ENCODE data around the gene HTT.

The HTT gene

DNA sequence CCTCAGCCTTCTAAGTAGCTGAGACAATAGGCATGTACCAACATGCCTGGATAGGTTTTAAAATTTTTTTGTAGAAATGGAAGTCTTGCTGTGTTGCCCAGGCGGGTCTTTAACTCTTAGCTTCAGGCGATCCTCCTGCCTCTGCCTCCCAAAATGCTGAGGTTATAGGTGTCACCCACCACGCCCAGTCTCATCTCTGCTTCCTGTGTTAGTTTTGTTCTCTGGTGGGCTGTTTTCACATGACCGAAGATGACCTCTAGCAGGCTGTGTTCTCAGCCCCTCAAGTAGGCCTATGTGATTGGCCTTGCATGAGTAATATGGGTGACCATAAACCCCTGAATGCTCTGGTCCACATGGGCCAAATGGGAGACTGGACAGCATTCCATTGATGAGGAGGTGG is 117.7 kb downstream of the HTT start:
- no peak overlapping the region for H3K18ac ChIP-seq (ENCODE audit: low read length)
- H3K4me1 ChIP-seq (ENCODE audit: control insufficient read depth in 2 of 2, insufficient read depth in 1 of 2, low read depth in 1 of 2, low read length in 2 of 2) = no peaks in the 10 kb centered on the region
- H2AFZ ChIP-seq (ENCODE audit: low read length) = no peak overlapping the region
- H4K91ac ChIP-seq (ENCODE audit: low read depth, low read length, poor library complexity) = no peak overlapping the region
- H3K4me2 ChIP-seq (ENCODE audit: insufficient read depth, low read length, poor library complexity, severe bottlenecking) = no peak overlapping the region
- H2BK120ac ChIP-seq (ENCODE audit: low read depth, low read length) = no peak overlapping the region
- no peaks in the 10 kb centered on the region for H3K27me3 ChIP-seq (ENCODE audit: control insufficient read depth in 3 of 3, insufficient read depth in 3 of 3, low read depth in 1 of 3, low read length in 3 of 3)
- H2BK12ac ChIP-seq (ENCODE audit: low read length) = no peak overlapping the region
- no peak overlapping the region for H3K14ac ChIP-seq (ENCODE audit: low read length)
- H2AK5ac ChIP-seq (ENCODE audit: low read depth, low read length) = no peak overlapping the region
- no peak overlapping the region for H4K8ac ChIP-seq (ENCODE audit: low read depth, low read length)
- no peaks in the 10 kb centered on the region for H3K79me1 ChIP-seq (ENCODE audit: low read depth, low read length)
- no peak overlapping the region for H3K4ac ChIP-seq (ENCODE audit: low read length)
- H3K4me3 ChIP-seq (ENCODE audit: low read length in 2 of 2) = no peak overlapping the region
- WGBS, 2 donors (ENCODE audit: extremely low coverage in 2 of 2, insufficient read length in 2 of 2, insufficient replicate concordance in 1 of 2) = no CpG with 5 or more reads among the region's 4 CpGs
- no peak overlapping the region for H2BK15ac ChIP-seq (ENCODE audit: low read length)
- no peak overlapping the region for H3K23ac ChIP-seq (ENCODE audit: low read depth, low read length, poor library complexity)
- H3K27ac ChIP-seq (replicated peaks; ENCODE audit: low read length) = no peak overlapping the region
- H3K36me3 ChIP-seq (replicated peaks in 1 of 2; ENCODE audit: control insufficient read depth in 2 of 2, insufficient read depth in 2 of 2, low read length in 2 of 2) = peaks cover 28 to 86% of the 10 kb centered on the region in 2 donors
- no peak for DNase-seq (ENCODE audit: low spot score)
- no peak overlapping the region for H3K9ac ChIP-seq (ENCODE audit: low read depth, low read length, poor library complexity)
- no peaks in the 10 kb centered on the region for H3K9me3 ChIP-seq (replicated peaks in 1 of 2; ENCODE audit: control insufficient read depth in 2 of 2, insufficient read depth in 1 of 2, low read depth in 1 of 2, low read length in 2 of 2)
- H2BK5ac ChIP-seq (ENCODE audit: low read length) = no peak overlapping the region

- H3K36me3 ChIP-seq (replicated peaks in 1 of 2; ENCODE audit: control insufficient read depth in 2 of 2, insufficient read depth in 2 of 2, low read length in 2 of 2) = peaks cover 30 to 86% of the 10 kb centered on the region in 2 donors
- H2BK5ac ChIP-seq (ENCODE audit: low read length) = no peak overlapping the region
- H3K14ac ChIP-seq (ENCODE audit: low read length) = no peak overlapping the region
- H3K4me2 ChIP-seq (ENCODE audit: insufficient read depth, low read length, poor library complexity, severe bottlenecking) = no peak overlapping the region
- no peak overlapping the region for H4K8ac ChIP-seq (ENCODE audit: low read depth, low read length)
- H3K27me3 ChIP-seq (ENCODE audit: control insufficient read depth in 3 of 3, insufficient read depth in 3 of 3, low read depth in 1 of 3, low read length in 3 of 3) = no peaks in the 10 kb centered on the region
- H3K23ac ChIP-seq (ENCODE audit: low read depth, low read length, poor library complexity) = no peak overlapping the region
- no peaks in the 10 kb centered on the region for H3K79me1 ChIP-seq (ENCODE audit: low read depth, low read length)
- no peak overlapping the region for H3K4ac ChIP-seq (ENCODE audit: low read length)
- no peaks in the 10 kb centered on the region for H3K4me1 ChIP-seq (ENCODE audit: control insufficient read depth in 2 of 2, insufficient read depth in 1 of 2, low read depth in 1 of 2, low read length in 2 of 2)
- DNase-seq (ENCODE audit: low spot score) = no peak
- no CpG with 5 or more reads among the region's 12 CpGs for WGBS, 2 donors (ENCODE audit: extremely low coverage in 2 of 2, insufficient read length in 2 of 2, insufficient replicate concordance in 1 of 2)
- no peak overlapping the region for H2BK15ac ChIP-seq (ENCODE audit: low read length)
- H3K4me3 ChIP-seq (ENCODE audit: low read length in 2 of 2) = no peak overlapping the region
- H2BK12ac ChIP-seq (ENCODE audit: low read length) = no peak overlapping the region
- H3K9me3 ChIP-seq (replicated peaks in 1 of 2; ENCODE audit: control insufficient read depth in 2 of 2, insufficient read depth in 1 of 2, low read depth in 1 of 2, low read length in 2 of 2) = no peaks in the 10 kb centered on the region
- no peak overlapping the region for H3K27ac ChIP-seq (replicated peaks; ENCODE audit: low read length)
- no peak overlapping the region for H4K91ac ChIP-seq (ENCODE audit: low read depth, low read length, poor library complexity)
- H2AK5ac ChIP-seq (ENCODE audit: low read depth, low read length) = no peak overlapping the region
- H3K18ac ChIP-seq (ENCODE audit: low read length) = no peak overlapping the region
- no peak overlapping the region for H3K9ac ChIP-seq (ENCODE audit: low read depth, low read length, poor library complexity)
- no peak overlapping the region for H2BK120ac ChIP-seq (ENCODE audit: low read depth, low read length)
- no peak overlapping the region for H2AFZ ChIP-seq (ENCODE audit: low read length)
These were observed 118.3 kb downstream of the HTT start for GRCh38 chr4:3192827-3193226.

DNA sequence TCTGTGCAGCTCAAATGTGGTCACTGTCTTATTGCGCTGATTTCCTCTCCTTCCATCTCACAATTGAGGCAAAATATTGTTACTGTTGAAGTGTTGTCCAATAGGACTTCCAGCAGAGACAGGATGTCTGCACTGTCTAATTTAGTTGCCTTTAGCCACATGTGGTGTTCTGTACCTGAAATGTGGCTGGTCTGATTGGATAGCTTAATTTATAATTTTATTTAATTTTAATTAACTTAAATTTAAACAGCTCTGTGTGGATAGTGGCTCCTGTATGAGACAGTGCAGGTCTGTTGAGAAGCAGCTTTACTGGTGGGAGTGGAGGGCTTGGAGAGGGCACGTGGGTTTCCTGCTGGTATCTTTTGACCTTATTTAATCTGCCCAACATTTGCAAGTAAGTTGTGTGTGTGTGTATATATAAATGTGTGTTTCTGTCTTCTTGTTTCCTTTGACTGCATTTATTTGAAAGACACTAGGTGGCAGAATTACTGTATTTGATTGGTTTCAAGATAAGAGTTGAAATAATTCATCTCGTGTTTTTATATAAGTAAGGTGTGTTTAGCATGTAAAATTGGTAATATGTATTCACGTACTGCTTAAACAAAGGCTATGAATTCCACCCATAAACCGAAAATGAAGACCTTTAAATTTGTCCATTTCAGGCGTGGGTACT is 119.2 kb downstream of the HTT start:
- H3K79me1 ChIP-seq (ENCODE audit: low read depth, low read length) = no peaks in the 10 kb centered on the region
- no peak overlapping the region for H3K27ac ChIP-seq (replicated peaks; ENCODE audit: low read length)
- H3K4me3 ChIP-seq (ENCODE audit: low read length in 2 of 2) = no peak overlapping the region
- H2BK120ac ChIP-seq (ENCODE audit: low read depth, low read length) = no peak overlapping the region
- H3K4me2 ChIP-seq (ENCODE audit: insufficient read depth, low read length, poor library complexity, severe bottlenecking) = no peak overlapping the region
- H3K14ac ChIP-seq (ENCODE audit: low read length) = no peak overlapping the region
- H3K23ac ChIP-seq (ENCODE audit: low read depth, low read length, poor library complexity) = no peak overlapping the region
- H2BK5ac ChIP-seq (ENCODE audit: low read length) = no peak overlapping the region
- no peak overlapping the region for H3K4ac ChIP-seq (ENCODE audit: low read length)
- H3K27me3 ChIP-seq (ENCODE audit: control insufficient read depth in 3 of 3, insufficient read depth in 3 of 3, low read depth in 1 of 3, low read length in 3 of 3) = no peaks in the 10 kb centered on the region
- H3K4me1 ChIP-seq (ENCODE audit: control insufficient read depth in 2 of 2, insufficient read depth in 1 of 2, low read depth in 1 of 2, low read length in 2 of 2) = no peaks in the 10 kb centered on the region
- no peak overlapping the region for H2AFZ ChIP-seq (ENCODE audit: low read length)
- no peak overlapping the region for H3K9ac ChIP-seq (ENCODE audit: low read depth, low read length, poor library complexity)
- H2BK12ac ChIP-seq (ENCODE audit: low read length) = no peak overlapping the region
- H3K18ac ChIP-seq (ENCODE audit: low read length) = no peak overlapping the region
- no peak overlapping the region for H2BK15ac ChIP-seq (ENCODE audit: low read length)
- peaks cover 29 to 84% of the 10 kb centered on the region in 2 donors for H3K36me3 ChIP-seq (replicated peaks in 1 of 2; ENCODE audit: control insufficient read depth in 2 of 2, insufficient read depth in 2 of 2, low read length in 2 of 2)
- no peak overlapping the region for H2AK5ac ChIP-seq (ENCODE audit: low read depth, low read length)
- DNase-seq (ENCODE audit: low spot score) = no peak
- H4K8ac ChIP-seq (ENCODE audit: low read depth, low read length) = no peak overlapping the region
- no peaks in the 10 kb centered on the region for H3K9me3 ChIP-seq (replicated peaks in 1 of 2; ENCODE audit: control insufficient read depth in 2 of 2, insufficient read depth in 1 of 2, low read depth in 1 of 2, low read length in 2 of 2)
- WGBS, 2 donors (ENCODE audit: extremely low coverage in 2 of 2, insufficient read length in 2 of 2, insufficient replicate concordance in 1 of 2) = 100% methylated on average over 1 of the region's 6 CpGs; no CpG with 5 or more reads in 1 of the 2 donors
- H4K91ac ChIP-seq (ENCODE audit: low read depth, low read length, poor library complexity) = no peak overlapping the region

DNA sequence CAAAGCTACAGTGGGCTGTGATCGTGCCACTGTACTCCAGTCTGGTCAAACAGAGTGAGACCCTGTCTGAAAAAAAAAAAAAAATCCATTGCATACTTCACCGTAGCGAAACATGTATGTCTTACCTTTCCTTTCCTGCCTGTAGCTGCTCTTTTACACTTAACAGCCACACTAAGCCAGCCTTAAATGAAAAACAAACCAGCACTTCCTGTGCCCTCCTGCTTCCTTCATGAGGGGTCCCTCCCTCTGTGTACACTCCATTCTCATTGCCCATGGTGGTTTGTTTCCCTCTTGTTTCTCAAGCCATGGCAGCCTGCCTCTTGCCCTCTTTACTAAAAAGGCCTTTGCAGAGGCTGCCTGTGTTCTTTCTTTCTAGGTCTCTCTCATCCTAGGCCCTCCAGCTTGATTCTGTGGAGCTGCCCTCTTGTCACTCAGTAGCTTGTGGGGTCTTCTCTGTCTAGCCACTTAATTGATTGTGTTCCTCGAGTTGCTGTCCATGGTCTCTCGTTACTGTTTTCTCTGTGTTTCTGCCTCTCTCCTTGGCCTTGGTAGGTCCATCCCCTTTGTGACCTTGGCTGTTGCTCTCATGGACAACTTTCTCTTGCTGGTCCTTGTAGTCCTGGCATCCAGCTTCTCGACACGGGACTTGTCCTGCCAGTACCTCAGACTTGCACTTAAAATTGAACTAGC is 122.3 kb downstream of the HTT start:
- H2AFZ ChIP-seq (ENCODE audit: low read length) = no peak overlapping the region
- no peak overlapping the region for H3K4me3 ChIP-seq (ENCODE audit: low read length in 2 of 2)
- peak overlapping the region; percentile 40 for H3K9ac ChIP-seq (ENCODE audit: low read depth, low read length, poor library complexity)
- H3K14ac ChIP-seq (ENCODE audit: low read length) = no peak overlapping the region
- no peaks in the 10 kb centered on the region for H3K9me3 ChIP-seq (replicated peaks in 1 of 2; ENCODE audit: control insufficient read depth in 2 of 2, insufficient read depth in 1 of 2, low read depth in 1 of 2, low read length in 2 of 2)
- WGBS, 2 donors (ENCODE audit: extremely low coverage in 2 of 2, insufficient read length in 2 of 2, insufficient replicate concordance in 1 of 2) = no CpG with 5 or more reads among the region's 7 CpGs
- no peak for DNase-seq (ENCODE audit: low spot score)
- no peak overlapping the region for H3K27ac ChIP-seq (replicated peaks; ENCODE audit: low read length)
- no peaks in the 10 kb centered on the region for H3K4me1 ChIP-seq (ENCODE audit: control insufficient read depth in 2 of 2, insufficient read depth in 1 of 2, low read depth in 1 of 2, low read length in 2 of 2)
- H4K91ac ChIP-seq (ENCODE audit: low read depth, low read length, poor library complexity) = no peak overlapping the region
- no peak overlapping the region for H3K4ac ChIP-seq (ENCODE audit: low read length)
- no peak overlapping the region for H2BK5ac ChIP-seq (ENCODE audit: low read length)
- no peak overlapping the region for H2BK12ac ChIP-seq (ENCODE audit: low read length)
- no peak overlapping the region for H2AK5ac ChIP-seq (ENCODE audit: low read depth, low read length)
- no peak overlapping the region for H3K23ac ChIP-seq (ENCODE audit: low read depth, low read length, poor library complexity)
- no peak overlapping the region for H4K8ac ChIP-seq (ENCODE audit: low read depth, low read length)
- no peak overlapping the region for H2BK120ac ChIP-seq (ENCODE audit: low read depth, low read length)
- H3K27me3 ChIP-seq (ENCODE audit: control insufficient read depth in 3 of 3, insufficient read depth in 3 of 3, low read depth in 1 of 3, low read length in 3 of 3) = no peaks in the 10 kb centered on the region
- H3K36me3 ChIP-seq (replicated peaks in 1 of 2; ENCODE audit: control insufficient read depth in 2 of 2, insufficient read depth in 2 of 2, low read length in 2 of 2) = peaks cover 23 to 80% of the 10 kb centered on the region in 2 donors
- H3K4me2 ChIP-seq (ENCODE audit: insufficient read depth, low read length, poor library complexity, severe bottlenecking) = no peak overlapping the region
- no peak overlapping the region for H2BK15ac ChIP-seq (ENCODE audit: low read length)
- H3K18ac ChIP-seq (ENCODE audit: low read length) = no peak overlapping the region
- no peaks in the 10 kb centered on the region for H3K79me1 ChIP-seq (ENCODE audit: low read depth, low read length)
